ENCODE measurements around the gene PPFIBP2.

The PPFIBP2 gene

GRCh38 chr11:7614656-7615055 lies 100.9 kb downstream of the PPFIBP2 start:
- no peak for TF ChIP-seq OSR1 (CRISPR knock-in tag; IDR thresholded peaks at IDR 0.05)
- no peak for TF ChIP-seq TCF4 (CRISPR knock-in tag; IDR thresholded peaks at IDR 0.05; ENCODE audit: borderline replicate concordance)
- TF ChIP-seq ZNF565 (CRISPR knock-in tag; conservative IDR thresholded peaks at IDR 0.05; ENCODE audit: low read depth), result no peak
- TF ChIP-seq ZC3H10 (CRISPR knock-in tag; IDR thresholded peaks at IDR 0.05), result no peak
- TF ChIP-seq ESRRG (CRISPR knock-in tag; IDR thresholded peaks at IDR 0.05), result no peak
- TF ChIP-seq CSDC2 (CRISPR knock-in tag; IDR thresholded peaks at IDR 0.05), result no peak
- no peak for TF ChIP-seq CSRNP3 (CRISPR knock-in tag; IDR thresholded peaks at IDR 0.05)
- no peak for TF ChIP-seq GLIS3 (CRISPR knock-in tag; IDR thresholded peaks at IDR 0.05)
- no peak for TF ChIP-seq PATZ1 (CRISPR knock-in tag; IDR thresholded peaks at IDR 0.05; ENCODE audit: borderline replicate concordance)
- TF ChIP-seq ARNTL (CRISPR knock-in tag; IDR thresholded peaks at IDR 0.05; ENCODE audit: borderline replicate concordance, low read depth), result no peak
- no peak for TF ChIP-seq ISL1 (CRISPR knock-in tag; IDR thresholded peaks at IDR 0.05)
- TF ChIP-seq RARB (CRISPR knock-in tag; IDR thresholded peaks at IDR 0.05), result no peak
- TF ChIP-seq ZFP3 (CRISPR knock-in tag; IDR thresholded peaks at IDR 0.05), result no peak
- no peak for ATAC-seq

- TF ChIP-seq ZNF565 (CRISPR knock-in tag; conservative IDR thresholded peaks at IDR 0.05; ENCODE audit: low read depth) (no peak), RARB (CRISPR knock-in tag; IDR thresholded peaks at IDR 0.05) (no peak), ZFP30 (CRISPR knock-in tag; IDR thresholded peaks at IDR 0.05) (no peak), PPARA (CRISPR knock-in tag; IDR thresholded peaks at IDR 0.05; ENCODE audit: borderline replicate concordance) (no peak), ZNF70 (CRISPR knock-in tag; IDR thresholded peaks at IDR 0.05) (no peak), TSHZ2 (CRISPR knock-in tag; IDR thresholded peaks at IDR 0.05) (no peak)
- ATAC-seq, result no peak
Observed at GRCh38 chr11:7617032-7617431, 103.2 kb downstream of the PPFIBP2 start.

GRCh38 chr11:7619322-7619721 lies 105.5 kb downstream of the PPFIBP2 start:
- no peak for ATAC-seq
- TF ChIP-seq PPARA (CRISPR knock-in tag; IDR thresholded peaks at IDR 0.05; ENCODE audit: borderline replicate concordance) (no peak), BACH2 (CRISPR knock-in tag; IDR thresholded peaks at IDR 0.05; ENCODE audit: borderline replicate concordance) (no peak), SNAI2 (CRISPR knock-in tag; IDR thresholded peaks at IDR 0.05) (no peak), RARB (CRISPR knock-in tag; IDR thresholded peaks at IDR 0.05) (no peak), TSHZ2 (CRISPR knock-in tag; IDR thresholded peaks at IDR 0.05) (no peak), GLIS3 (CRISPR knock-in tag; IDR thresholded peaks at IDR 0.05) (no peak), ZNF565 (CRISPR knock-in tag; conservative IDR thresholded peaks at IDR 0.05; ENCODE audit: low read depth) (no peak), ZFP3 (CRISPR knock-in tag; IDR thresholded peaks at IDR 0.05) (no peak), ESRRG (CRISPR knock-in tag; IDR thresholded peaks at IDR 0.05) (no peak), ZNF70 (CRISPR knock-in tag; IDR thresholded peaks at IDR 0.05) (no peak), ISL1 (CRISPR knock-in tag; IDR thresholded peaks at IDR 0.05) (no peak), ZC3H10 (CRISPR knock-in tag; IDR thresholded peaks at IDR 0.05) (no peak)

- TF ChIP-seq ARNTL (CRISPR knock-in tag; IDR thresholded peaks at IDR 0.05; ENCODE audit: borderline replicate concordance, low read depth), result no peak
- TF ChIP-seq TSHZ2 (CRISPR knock-in tag; IDR thresholded peaks at IDR 0.05), result no peak
- TF ChIP-seq TOX (CRISPR knock-in tag; IDR thresholded peaks at IDR 0.05; ENCODE audit: borderline replicate concordance), result no peak
- TF ChIP-seq ISL1 (CRISPR knock-in tag; IDR thresholded peaks at IDR 0.05), result no peak
- no peak for TF ChIP-seq CSRNP3 (CRISPR knock-in tag; IDR thresholded peaks at IDR 0.05)
- TF ChIP-seq PPARA (CRISPR knock-in tag; IDR thresholded peaks at IDR 0.05; ENCODE audit: borderline replicate concordance), result no peak
- TF ChIP-seq BACH2 (CRISPR knock-in tag; IDR thresholded peaks at IDR 0.05; ENCODE audit: borderline replicate concordance), result no peak
- TF ChIP-seq ZNF8 (CRISPR knock-in tag; IDR thresholded peaks at IDR 0.05), result no peak
- no peak for TF ChIP-seq RARB (CRISPR knock-in tag; IDR thresholded peaks at IDR 0.05)
- no peak for TF ChIP-seq ZFP30 (CRISPR knock-in tag; IDR thresholded peaks at IDR 0.05)
- no peak for TF ChIP-seq ZC3H10 (CRISPR knock-in tag; IDR thresholded peaks at IDR 0.05)
- no peak for TF ChIP-seq OSR1 (CRISPR knock-in tag; IDR thresholded peaks at IDR 0.05)
- TF ChIP-seq ZNF70 (CRISPR knock-in tag; IDR thresholded peaks at IDR 0.05), result no peak
- no peak for TF ChIP-seq ZNF565 (CRISPR knock-in tag; conservative IDR thresholded peaks at IDR 0.05; ENCODE audit: low read depth)
- ATAC-seq, result no peak
Observed at GRCh38 chr11:7621090-7621489, 107.3 kb downstream of the PPFIBP2 start.

Data from SK-N-SH treated with all-trans-retinoic acid at 6 μM for 48 hours (cell line).